Common myeloid progenitor, CD34-positive (primary cell): Measurements from ENCODE around the gene TENM4.

Experiments used
- CTCF ChIA-PET: fragments of 350-600 bp; sonication (Branson Sonifier 250); formaldehyde crosslinking; loops from one replicate; lab custom pipeline; 2021; ENCODE audit warnings: antibody characterized with exemption; lab: Charles Lee
- POLR2A ChIA-PET: fragments of 350-600 bp; sonication (Branson Sonifier 250); formaldehyde crosslinking; loops from one replicate; lab custom pipeline; 2021; ENCODE audit warnings: antibody characterized with exemption; lab: Charles Lee
- DNase-seq, 3 donors: peaks; one replicate each; pipeline versions ENCODE4 v3.0.0 to v3.0.0-alpha.2; 2013
- H3K27ac ChIP-seq, 2 experiments: 1 replicate in 1 of 2; 2 replicates in 1 of 2; pipeline ENCODE4 v1.7.0; 2013; ENCODE audit warnings: inconsistent platforms in 2 of 2, low read length in 2 of 2, mild to moderate bottlenecking in 2 of 2, low read depth in 1 of 2, moderate library complexity in 1 of 2; ENCODE audit not compliant: severe bottlenecking in 2 of 2, insufficient read depth in 1 of 2, poor library complexity in 1 of 2
- H3K27me3 ChIP-seq, 5 experiments: replicated peaks in 2 of 5; 1 replicate in 3 of 5; 2 replicates in 2 of 5; pipeline versions ENCODE4 v1.6.1 to v1.7.0; 2013; ENCODE audit warnings: low read length in 4 of 5, mild to moderate bottlenecking in 2 of 5, moderate library complexity in 2 of 5, inconsistent platforms in 1 of 5; ENCODE audit not compliant: insufficient read depth in 5 of 5, control insufficient read depth in 4 of 5
- H3K36me3 ChIP-seq, 4 experiments: 1 replicate in 2 of 4; 2 replicates in 2 of 4; pipeline versions ENCODE4 v1.6.1 to v1.7.0; 2013; ENCODE audit warnings: low read length in 3 of 4, control low read depth in 1 of 4, mild to moderate bottlenecking in 1 of 4; ENCODE audit not compliant: control insufficient read depth in 4 of 4, insufficient read depth in 4 of 4
- H3K4me1 ChIP-seq, 4 experiments: 1 replicate in 3 of 4; 2 replicates in 1 of 4; pipeline versions ENCODE4 v1.6.1 to v1.7.1; 2013; ENCODE audit warnings: low read length in 3 of 4, mild to moderate bottlenecking in 3 of 4, control low read depth in 1 of 4, inconsistent platforms in 1 of 4, moderate library complexity in 1 of 4; ENCODE audit not compliant: control insufficient read depth in 4 of 4, insufficient read depth in 4 of 4; ENCODE audit errors: control extremely low read depth in 1 of 4
- H3K4me3 ChIP-seq, 7 experiments: 1 replicate in 4 of 7; 2 replicates in 3 of 7; pipeline versions ENCODE4 v1.5.1 to v1.7.0; 2013; ENCODE audit warnings: mild to moderate bottlenecking in 7 of 7, low read length in 6 of 7, moderate library complexity in 6 of 7, inconsistent platforms in 2 of 7, low read depth in 2 of 7, control low read depth in 1 of 7; ENCODE audit not compliant: insufficient read depth in 4 of 7, control insufficient read depth in 1 of 7; ENCODE audit errors: extremely low read depth in 1 of 7
- H3K9me3 ChIP-seq, 5 experiments: 1 replicate in 4 of 5; 2 replicates in 1 of 5; pipeline versions ENCODE4 v1.6.1 to v1.7.1; 2013; ENCODE audit warnings: low read length in 4 of 5, mild to moderate bottlenecking in 2 of 5, inconsistent platforms in 1 of 5, low read depth in 1 of 5, moderate library complexity in 1 of 5; ENCODE audit not compliant: control insufficient read depth in 4 of 5, insufficient read depth in 2 of 5; ENCODE audit errors: control extremely low read depth in 1 of 5
- WGBS: methylation state at CpG from one replicate; pipeline ENCODE4 v1.1.5; 2013; ENCODE audit not compliant: insufficient coverage; 5-methylcytosine and 5-hydroxymethylcytosine counted together

TENM4 gene

GRCh38 chr11:79244241-79244772, 196.5 kb downstream of the TENM4 start:
- H3K27ac ChIP-seq: no peak overlapping the region
- no peak overlapping the region for H3K4me3 ChIP-seq
- no peaks in the 10 kb centered on the region for H3K9me3 ChIP-seq
- WGBS: 100% methylated on average over 2 of the region's 6 CpGs
- POLR2A ChIA-PET: no interaction called here
- no peak for DNase-seq
- H3K36me3 ChIP-seq: no peaks in the 10 kb centered on the region
- CTCF ChIA-PET: no interaction called here
- H3K27me3 ChIP-seq: peaks cover 0 to 4% (median 0%) of the 10 kb centered on the region in 5 experiments
- H3K4me1 ChIP-seq: no peaks in the 10 kb centered on the region

- no peaks in the 10 kb centered on the region for H3K4me1 ChIP-seq
- no peaks in the 10 kb centered on the region for H3K9me3 ChIP-seq
- no peaks in the 10 kb centered on the region for H3K36me3 ChIP-seq
- CTCF ChIA-PET: no interaction called here
- no peak overlapping the region for H3K4me3 ChIP-seq
- POLR2A ChIA-PET: no interaction called here
- H3K27me3 ChIP-seq: peaks cover 0 to 4% (median 0%) of the 10 kb centered on the region in 5 experiments
- DNase-seq: no peak
- H3K27ac ChIP-seq: no peak overlapping the region
- 92% methylated on average over 12 of the region's 16 CpGs for WGBS
Measured at GRCh38 chr11:79243422-79244210, 197.2 kb downstream of the TENM4 start.

GRCh38 chr11:79242616-79243015, 198.2 kb downstream of the TENM4 start:
- DNase-seq: no peak
- H3K4me1 ChIP-seq: no peaks in the 10 kb centered on the region
- no peaks in the 10 kb centered on the region for H3K36me3 ChIP-seq
- ChIA-PET POLR2A (no interaction called here), CTCF (no interaction called here)
- 100% methylated on average over 1 of the region's 3 CpGs for WGBS
- H3K9me3 ChIP-seq: no peaks in the 10 kb centered on the region
- H3K27ac ChIP-seq: no peak overlapping the region
- H3K27me3 ChIP-seq: peaks cover 0 to 4% (median 2%) of the 10 kb centered on the region in 5 experiments
- H3K4me3 ChIP-seq: no peak overlapping the region

- no peaks in the 10 kb centered on the region for H3K4me1 ChIP-seq
- no peaks in the 10 kb centered on the region for H3K36me3 ChIP-seq
- no peak overlapping the region for H3K27ac ChIP-seq
- no peak overlapping the region for H3K4me3 ChIP-seq
- H3K9me3 ChIP-seq: no peaks in the 10 kb centered on the region
- DNase-seq: no peak
- H3K27me3 ChIP-seq: peaks cover 0 to 6% (median 3%) of the 10 kb centered on the region in 5 experiments
- ChIA-PET POLR2A (no interaction called here), CTCF (no interaction called here)
- 82% methylated on average over 3 of the region's 7 CpGs for WGBS
Measured at GRCh38 chr11:79241852-79242241, 199.0 kb downstream of the TENM4 start.

- no peak for DNase-seq
- ChIA-PET POLR2A (no interaction called here), CTCF (no interaction called here)
- Histone ChIP-seq H3K27me3 (peaks cover 0 to 9% (median 3%) of the 10 kb centered on the region in 5 experiments), H3K9me3 (no peaks in the 10 kb centered on the region), H3K27ac (no peak overlapping the region), H3K4me3 (no peak overlapping the region), H3K36me3 (no peaks in the 10 kb centered on the region), H3K4me1 (no peaks in the 10 kb centered on the region)
- WGBS: 92% methylated on average over 4 of the region's 7 CpGs
Measured at GRCh38 chr11:79241205-79241851, 199.5 kb downstream of the TENM4 start.

- no peak for DNase-seq
- Histone ChIP-seq H3K27me3 (peaks cover 0 to 13% (median 3%) of the 10 kb centered on the region in 5 experiments), H3K36me3 (no peaks in the 10 kb centered on the region), H3K4me1 (no peaks in the 10 kb centered on the region), H3K9me3 (no peaks in the 10 kb centered on the region), H3K27ac (no peak overlapping the region), H3K4me3 (no peak overlapping the region)
- CTCF ChIA-PET: no interaction called here
- POLR2A ChIA-PET: no interaction called here
- 53% methylated on average over 4 of the region's 6 CpGs for WGBS
Measured at GRCh38 chr11:79237703-79238102, 203.1 kb downstream of the TENM4 start.

- no peak overlapping the region for H3K4me3 ChIP-seq
- POLR2A ChIA-PET: no interaction called here
- no peaks in the 10 kb centered on the region for H3K36me3 ChIP-seq
- H3K27ac ChIP-seq: no peak overlapping the region
- H3K27me3 ChIP-seq: peaks cover 0 to 15% (median 3%) of the 10 kb centered on the region in 5 experiments
- H3K9me3 ChIP-seq: no peaks in the 10 kb centered on the region
- H3K4me1 ChIP-seq: no peaks in the 10 kb centered on the region
- CTCF ChIA-PET: no interaction called here
- WGBS: 93% methylated on average over 3 of the region's 5 CpGs
- DNase-seq: no peak
Measured at GRCh38 chr11:79237091-79237490, 203.7 kb downstream of the TENM4 start.
